HFF-Myc (cell line): Measurements from ENCODE around the gene CREB3.

Experiments used
- DNase-seq: peaks from one replicate; pipeline ENCODE4 v3.0.0-alpha.2; 2011; ENCODE audit warnings: low read depth; ENCODE audit errors: extremely low read depth
- H3K4me3 ChIP-seq: replicated peaks from 2 replicates; pipeline ENCODE4 v1.5.1; 2011; ENCODE audit warnings: low read depth, mild to moderate bottlenecking, control low read depth, low read length
- TF ChIP-seq, protein P1 (sequence below): IDR thresholded peaks from 2 replicates; pipeline ENCODE4 v1.5.1; 2012; ENCODE audit warnings: mild to moderate bottlenecking, low read depth, low read length, control low read depth; ENCODE audit errors: missing control alignments

The CREB3 gene

GRCh38 chr9:35726931-35727330, 5.5 kb upstream of the CREB3 start:
- no peak for DNase-seq
- no peak overlapping the region for H3K4me3 ChIP-seq
- TF ChIP-seq, protein P1, sequence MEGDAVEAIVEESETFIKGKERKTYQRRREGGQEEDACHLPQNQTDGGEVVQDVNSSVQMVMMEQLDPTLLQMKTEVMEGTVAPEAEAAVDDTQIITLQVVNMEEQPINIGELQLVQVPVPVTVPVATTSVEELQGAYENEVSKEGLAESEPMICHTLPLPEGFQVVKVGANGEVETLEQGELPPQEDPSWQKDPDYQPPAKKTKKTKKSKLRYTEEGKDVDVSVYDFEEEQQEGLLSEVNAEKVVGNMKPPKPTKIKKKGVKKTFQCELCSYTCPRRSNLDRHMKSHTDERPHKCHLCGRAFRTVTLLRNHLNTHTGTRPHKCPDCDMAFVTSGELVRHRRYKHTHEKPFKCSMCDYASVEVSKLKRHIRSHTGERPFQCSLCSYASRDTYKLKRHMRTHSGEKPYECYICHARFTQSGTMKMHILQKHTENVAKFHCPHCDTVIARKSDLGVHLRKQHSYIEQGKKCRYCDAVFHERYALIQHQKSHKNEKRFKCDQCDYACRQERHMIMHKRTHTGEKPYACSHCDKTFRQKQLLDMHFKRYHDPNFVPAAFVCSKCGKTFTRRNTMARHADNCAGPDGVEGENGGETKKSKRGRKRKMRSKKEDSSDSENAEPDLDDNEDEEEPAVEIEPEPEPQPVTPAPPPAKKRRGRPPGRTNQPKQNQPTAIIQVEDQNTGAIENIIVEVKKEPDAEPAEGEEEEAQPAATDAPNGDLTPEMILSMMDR = peak; percentile 7

GRCh38 chr9:35727676-35728040, 4.8 kb upstream of the CREB3 start:
- no peak for DNase-seq
- H3K4me3 ChIP-seq = peak overlapping the region; percentile 83
- TF ChIP-seq, protein P1 = no peak

GRCh38 chr9:35728041-35728971, 4.2 kb upstream of the CREB3 start:
- DNase-seq = peak; percentile 69
- peak overlapping the region; percentile 83 for H3K4me3 ChIP-seq
- TF ChIP-seq, protein P1 = no peak

DNA sequence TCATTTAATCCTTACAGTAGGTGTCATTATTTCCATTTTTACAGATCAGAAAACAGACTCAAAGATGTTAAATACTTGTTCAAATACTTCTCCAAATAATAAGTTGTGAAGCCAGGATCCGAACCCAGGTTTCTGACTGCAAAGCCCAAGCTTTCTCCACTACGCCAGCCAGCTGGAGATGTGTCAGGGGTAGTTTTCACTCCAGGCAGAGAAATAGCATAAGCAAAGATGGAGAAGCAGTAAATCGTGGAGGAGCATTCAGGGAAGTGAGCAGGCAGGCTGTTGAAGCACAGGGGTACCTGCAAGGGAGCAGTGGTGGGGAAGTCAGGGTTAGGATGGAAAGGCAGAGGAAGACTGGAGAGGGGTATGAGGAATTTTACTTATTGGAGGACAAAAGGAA, 3.4 kb upstream of the CREB3 start:
- no peak for DNase-seq
- peak overlapping the region; percentile 83 for H3K4me3 ChIP-seq
- TF ChIP-seq, protein P1 = no peak

GRCh38 chr9:35729700-35730485, 2.6 kb upstream of the CREB3 start:
- peak overlapping the region; percentile 83 for H3K4me3 ChIP-seq
- peak; percentile 71 for DNase-seq

GRCh38 chr9:35730486-35730854, 2.0 kb upstream of the CREB3 start:
- peak overlapping the region; percentile 83 for H3K4me3 ChIP-seq
- no peak for DNase-seq
- TF ChIP-seq, protein P1 = no peak

More at GRCh38 chr9:35729700-35730485, 2.6 kb upstream of the CREB3 start:
- TF ChIP-seq, protein P1 = peak; percentile 66
